ENCODE measurements around the gene CKM.
"Not testable (repeated sequence)": the region's sequence is repeated elsewhere in the genome, so short reads cannot be mapped to it uniquely, and the experiment has no call there.

CKM gene

DNA sequence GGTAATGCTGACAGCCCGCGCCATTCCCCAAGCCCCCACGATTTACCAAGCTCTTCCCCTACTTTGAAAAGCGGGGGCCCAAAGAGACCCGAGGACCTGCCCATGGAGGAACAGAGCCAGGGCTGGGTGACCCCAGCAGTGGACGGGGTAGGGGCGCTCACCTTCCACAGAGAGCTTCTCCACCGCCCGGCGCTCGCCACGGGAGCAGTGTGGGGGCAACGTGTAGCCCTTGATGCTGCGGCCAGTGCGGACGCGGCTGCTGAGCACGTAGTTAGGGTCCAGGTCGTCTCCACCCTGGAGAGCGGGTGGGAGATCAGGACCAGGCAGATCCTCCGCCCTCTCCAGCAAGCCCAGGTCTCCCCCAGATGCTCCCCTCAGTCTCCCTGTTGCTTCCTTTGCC, 7.4 kb downstream of the CKM start:
- DNase-seq, result no peak

DNA sequence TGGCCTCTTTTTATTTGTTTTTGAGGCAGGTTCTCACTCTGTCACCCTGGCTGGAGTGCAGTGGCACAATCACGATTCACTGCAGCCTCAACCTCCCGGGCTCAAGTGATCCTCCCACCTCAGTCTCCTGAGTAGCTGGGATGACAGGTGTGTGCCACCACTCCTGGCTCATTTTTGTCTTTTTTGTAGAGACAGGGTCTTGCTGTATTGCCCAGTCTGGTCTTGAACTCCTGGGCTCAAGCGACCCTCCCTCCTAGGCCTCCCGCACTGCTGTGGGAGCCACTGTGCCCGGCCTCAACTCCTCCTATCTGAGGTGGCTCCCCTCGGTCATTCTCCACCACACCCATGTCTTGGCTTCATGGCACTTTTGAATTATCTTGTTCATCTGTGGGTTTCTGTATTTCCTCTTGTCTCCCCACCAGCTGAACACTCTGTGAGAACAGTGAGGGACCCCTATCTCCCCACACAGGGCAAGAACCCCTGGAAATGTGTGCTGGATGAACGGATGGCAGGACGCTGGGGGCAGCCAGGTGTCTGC, 7.9 kb downstream of the CKM start:
- no peak for DNase-seq

DNA sequence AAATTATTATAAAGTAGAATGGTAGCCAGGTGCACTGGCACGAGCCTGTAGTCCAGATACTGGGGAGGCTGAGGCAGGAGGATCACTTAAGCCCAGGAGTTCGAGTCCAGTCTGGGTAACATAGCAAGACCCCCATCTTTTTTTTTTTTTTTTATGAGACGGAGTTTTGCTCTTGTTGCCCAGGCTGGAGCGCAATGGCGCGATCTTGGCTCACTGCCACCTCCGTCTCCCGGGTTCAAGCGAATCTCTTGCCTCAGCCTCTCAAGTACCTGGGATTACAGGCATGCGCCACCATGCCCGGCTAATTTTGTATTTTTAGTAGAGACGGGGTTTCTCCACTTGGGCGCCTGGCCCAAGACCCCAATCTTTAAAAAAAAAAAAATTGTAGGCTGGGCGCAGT, 10.4 kb downstream of the CKM start:
- not testable (repeated sequence) for DNase-seq

DNA sequence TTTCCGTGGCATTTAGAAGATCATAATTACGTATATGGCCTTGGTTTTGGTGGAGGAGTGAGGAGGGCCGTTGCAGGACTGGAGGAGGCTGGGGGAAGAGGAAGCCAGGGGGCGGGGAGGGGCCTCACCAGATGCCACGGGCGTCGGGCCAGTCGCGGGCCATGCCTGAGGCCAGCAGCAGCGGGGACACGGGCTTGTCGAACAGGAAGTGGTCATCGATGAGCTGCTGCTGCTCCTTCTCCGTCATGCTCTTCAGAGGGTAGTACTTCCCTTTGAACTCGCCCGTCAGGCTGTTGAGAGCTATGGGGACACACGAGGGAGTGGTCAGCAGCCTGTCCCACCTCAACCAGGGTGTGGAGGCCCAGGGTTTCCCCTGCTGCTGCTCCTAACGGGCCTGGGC, 11.1 kb downstream of the CKM start:
- DNase-seq, result no peak

DNA sequence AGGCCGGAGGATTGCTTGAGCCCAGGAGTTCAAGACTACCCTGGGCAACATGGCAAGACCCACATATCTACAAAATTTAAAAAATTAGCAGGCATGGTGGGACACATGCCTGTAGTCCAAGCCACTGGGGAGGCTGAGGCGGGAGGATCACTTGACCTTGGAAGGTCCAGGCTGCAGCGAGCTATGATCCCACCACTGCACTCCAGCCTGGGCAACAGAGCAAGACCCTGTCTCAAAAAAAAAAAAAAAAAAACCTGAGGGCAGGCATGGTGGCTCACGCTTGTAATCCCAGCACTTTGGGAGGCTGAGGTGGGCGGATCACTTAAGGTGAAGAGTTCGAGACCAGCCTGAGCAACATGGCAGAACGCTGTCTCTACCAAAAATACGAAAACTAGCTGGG, 13.4 kb downstream of the CKM start:
- DNase-seq, result not testable (repeated sequence)

DNA sequence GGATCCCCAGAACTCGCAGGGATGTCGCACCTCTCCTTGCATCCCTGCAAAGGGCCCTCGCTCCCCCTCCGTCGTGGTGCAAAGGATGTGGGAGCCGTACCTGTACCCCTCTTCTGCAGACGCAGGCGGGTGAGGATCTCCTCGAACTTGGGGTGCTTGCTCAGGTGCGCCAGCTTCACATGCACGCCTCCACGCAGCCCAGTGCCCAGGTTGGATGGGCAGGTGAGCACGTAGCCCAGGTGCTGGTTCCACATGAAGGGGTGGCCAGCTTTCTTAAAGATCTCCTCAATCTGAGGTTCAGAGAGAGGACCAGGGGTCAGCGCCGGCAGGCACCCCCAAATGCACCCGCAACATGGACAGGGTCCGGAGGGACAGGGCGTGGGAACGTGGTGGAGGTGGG, 15.3 kb downstream of the CKM start:
- DNase-seq, result no peak

DNA sequence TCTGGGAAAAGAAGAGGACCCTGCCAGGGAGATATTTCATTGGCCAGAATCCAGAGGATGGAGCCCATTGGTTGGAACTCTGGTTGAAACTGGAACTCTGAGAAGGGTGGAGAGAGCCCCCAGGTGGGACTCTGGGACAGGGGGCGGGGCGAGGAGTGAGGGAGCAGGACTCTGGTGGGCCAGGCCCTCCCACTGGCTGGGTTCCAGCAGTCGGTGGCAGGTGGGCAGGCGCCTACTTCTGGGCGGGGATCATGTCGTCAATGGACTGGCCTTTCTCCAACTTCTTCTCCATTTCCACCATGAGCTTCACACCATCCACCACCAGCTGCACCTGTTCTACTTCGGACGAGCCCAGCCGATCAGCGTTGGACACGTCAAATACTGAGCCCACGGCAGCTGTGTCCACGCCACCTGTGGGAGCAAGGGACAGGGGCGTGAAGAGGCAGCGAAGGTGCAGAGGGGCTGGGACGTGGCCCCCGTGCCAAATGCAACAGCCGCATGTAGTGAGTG, 16.1 kb downstream of the CKM start:
- no peak for DNase-seq

DNA sequence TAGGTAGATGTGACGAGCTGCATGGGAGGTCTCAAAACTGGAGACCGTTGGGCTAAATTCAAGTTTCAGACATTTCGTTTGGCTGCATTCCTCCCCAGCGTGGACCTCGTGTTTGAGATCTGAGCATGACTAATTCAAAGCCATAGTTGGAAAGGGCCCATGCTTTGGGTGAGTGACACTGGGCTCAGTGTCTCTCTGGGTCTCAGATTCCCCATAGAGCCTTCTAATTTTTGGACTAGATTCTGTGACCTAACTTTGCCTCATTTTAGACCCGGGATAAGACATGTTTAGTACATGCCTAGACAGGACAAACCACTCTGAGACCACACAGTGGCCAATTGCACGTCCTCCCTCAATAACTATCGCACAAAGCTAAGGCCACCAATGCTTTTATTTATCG, 16.6 kb downstream of the CKM start:
- DNase-seq, result no peak

DNA sequence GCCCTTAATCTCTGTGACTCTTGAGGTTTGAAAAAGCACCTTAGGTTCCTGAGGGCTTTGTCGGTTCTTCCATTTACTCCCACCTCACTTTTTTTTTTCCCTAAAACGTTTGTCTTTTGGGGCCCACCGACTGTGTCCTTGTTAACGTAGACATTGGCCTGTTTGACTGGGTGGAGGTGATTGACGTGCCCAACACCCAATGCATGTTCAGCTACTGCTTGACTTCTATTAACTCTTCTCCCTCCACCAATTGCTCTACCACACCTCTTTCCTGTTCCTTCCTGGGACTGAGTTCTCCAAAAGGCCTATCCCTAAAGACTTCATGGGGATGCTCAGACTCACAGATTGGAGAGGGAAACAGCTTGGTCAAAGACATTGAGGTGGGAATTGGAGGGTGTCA, 17.3 kb downstream of the CKM start:
- DNase-seq, result no peak

DNA sequence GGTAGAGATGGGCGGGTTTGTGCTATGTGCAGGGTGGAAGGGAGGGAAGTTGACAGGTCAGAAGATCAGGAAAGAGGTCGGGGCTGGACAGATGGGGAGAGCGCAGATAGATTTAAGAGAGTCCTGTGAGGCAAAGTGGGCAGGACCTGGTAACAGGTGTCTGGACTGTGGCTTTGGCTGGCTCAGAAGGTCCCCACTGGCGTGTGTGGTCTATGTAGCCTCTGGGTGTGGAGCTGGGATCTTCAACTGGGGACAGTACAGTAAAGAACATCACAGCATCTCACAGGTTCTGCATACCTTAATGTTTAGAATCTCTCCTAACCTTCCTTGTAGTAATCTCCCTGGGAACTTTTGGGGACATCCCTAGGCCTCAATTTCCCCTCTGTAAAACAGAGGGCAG, 17.7 kb downstream of the CKM start:
- no peak for DNase-seq

DNA sequence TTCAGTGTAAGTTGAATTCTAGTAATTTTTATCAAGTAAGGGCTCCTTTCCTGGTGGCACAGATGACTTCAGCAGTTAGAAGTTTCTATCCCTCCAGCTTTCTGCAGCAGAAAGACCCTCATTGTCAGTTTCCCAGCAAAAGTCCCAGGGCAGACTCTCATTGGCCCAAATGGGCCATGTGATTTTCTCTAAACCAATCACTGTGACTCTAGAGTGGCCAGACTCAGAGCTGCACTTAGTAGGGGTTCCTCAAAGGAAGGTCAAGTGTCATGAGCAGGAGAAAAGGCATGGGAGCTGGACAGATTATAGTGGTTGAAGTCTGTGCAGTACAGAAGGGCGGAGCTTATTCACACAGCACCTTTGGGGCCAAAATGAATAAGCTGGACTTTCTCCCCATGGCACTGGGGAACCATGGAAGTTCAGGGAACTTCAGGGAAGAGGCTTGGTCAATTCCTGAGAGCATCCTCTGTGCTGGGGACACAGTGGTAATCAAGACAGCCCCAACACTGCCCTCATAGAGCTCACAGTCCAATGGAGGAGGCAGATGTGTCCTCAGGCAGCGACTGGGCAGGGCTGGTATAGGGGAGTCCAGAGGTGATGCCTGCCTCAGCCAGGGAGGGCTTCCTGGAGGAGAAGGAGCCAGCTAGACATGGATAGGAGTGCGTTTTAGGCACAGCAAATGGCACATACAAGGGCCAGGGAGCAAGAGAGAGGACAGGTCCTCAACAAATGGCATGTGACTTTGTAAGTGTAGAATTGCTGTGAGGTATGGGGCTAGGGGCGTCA, 18.3 kb downstream of the CKM start:
- DNase-seq, result no peak

DNA sequence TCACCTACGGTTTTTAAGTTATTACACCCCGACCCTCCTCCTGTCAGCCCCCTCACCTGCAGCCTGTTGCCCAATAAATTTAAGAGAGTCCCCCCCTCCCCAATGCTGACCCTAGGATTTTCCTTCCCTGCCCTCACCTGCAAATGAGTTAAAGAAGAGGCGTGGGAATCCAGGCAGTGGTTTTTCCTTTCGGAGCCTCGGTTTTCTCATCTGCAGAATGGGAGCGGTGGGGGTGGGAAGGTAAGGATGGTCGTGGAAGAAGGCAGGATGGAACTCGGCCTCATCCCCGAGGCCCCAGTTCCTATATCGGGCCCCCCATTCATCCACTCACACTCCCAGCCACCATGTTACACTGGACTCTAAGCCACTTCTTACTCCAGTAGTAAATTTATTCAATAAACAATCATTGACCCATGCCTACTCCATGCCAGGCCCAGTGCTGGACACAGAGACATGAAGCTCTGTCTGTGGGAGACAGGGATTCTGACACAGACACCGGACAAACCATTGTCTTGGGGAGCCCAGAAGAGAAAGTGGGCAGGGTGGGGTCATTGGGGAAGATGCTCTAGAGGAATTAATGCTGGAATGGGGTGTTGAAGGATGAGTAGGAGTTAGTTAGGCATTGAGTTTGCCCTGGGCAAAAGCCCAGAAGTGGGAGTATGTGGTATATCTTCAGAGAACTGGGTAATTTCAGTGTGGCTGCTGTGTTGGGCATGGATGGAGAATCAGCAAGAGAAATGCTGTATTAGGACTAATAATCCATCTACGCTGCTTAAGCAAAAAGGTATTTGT, 19.2 kb downstream of the CKM start:
- DNase-seq, result no peak

DNA sequence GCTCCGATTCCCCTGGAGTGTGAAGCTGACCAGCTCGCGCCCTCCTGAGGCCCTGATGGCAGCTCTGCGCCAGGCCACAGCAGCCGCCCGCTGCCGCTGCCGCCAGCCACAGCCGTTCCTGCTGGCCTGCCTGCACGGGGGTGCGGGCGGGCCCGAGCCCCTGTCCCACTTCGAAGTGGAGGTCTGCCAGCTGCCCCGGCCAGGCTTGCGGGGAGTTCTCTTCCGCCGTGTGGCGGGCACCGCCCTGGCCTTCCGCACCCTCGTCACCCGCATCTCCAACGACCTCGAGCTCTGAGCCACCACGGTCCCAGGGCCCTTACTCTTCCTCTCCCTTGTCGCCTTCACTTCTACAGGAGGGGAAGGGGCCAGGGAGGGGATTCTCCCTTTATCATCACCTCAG, 20.3 kb downstream of the CKM start:
- DNase-seq, result no peak

DNA sequence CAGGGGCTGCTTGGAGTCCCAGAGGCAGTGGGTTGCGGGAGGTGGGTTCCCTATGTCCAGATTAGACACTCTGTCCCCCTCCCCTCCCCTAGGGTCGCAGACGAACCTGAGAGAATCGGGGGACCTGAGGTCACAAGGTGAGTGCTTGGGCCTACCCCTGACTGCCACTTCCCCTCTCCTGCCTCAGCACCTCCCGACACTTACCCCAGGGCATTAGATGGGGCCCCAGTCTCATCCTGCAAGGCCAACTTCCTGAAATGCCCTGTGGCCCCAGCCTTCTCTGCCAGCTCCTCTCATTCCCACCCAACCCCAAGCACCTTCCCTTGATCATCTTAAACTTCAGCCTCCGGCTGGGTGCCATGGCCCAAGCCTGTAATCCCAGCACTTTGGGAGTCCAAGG, 23.0 kb downstream of the CKM start:
- no peak for DNase-seq

DNA sequence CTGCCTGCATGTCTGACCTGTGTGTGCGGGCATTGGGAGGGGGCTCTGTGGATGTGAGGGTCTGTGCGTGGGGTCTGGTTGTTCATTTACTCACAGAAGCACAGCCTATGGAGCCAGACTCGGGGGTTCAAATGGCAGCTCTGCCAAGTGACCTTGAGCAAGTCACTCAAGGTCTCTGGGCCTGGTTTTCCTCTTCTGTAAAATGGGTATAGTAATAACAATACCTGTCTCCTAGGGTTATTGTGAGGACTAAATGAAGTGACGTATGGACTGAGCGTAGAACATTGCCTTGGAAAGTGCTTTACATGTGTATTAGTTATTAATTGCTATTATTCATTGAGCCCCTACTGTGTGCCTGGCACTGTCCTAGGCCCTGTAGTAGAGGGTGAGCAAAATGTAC, 24.4 kb downstream of the CKM start:
- DNase-seq, result no peak

DNA sequence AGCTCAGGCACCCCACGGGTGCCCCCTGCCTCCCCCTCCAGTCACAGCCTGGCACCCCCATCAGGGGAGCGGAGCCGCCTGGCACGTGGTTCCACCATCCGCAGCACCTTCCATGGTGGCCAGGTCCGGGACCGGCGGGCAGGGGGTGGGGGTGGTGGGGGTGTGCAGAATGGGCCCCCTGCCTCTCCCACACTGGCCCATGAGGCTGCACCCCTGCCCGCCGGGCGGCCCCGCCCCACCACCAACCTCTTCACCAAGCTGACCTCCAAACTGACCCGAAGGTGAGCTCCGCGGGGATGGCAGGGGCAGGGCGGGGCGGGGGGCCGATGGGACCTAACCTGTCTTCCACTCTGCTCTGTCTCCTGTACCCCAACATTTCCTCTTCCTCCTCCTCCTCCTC, 25.0 kb downstream of the CKM start:
- no peak for DNase-seq

DNA sequence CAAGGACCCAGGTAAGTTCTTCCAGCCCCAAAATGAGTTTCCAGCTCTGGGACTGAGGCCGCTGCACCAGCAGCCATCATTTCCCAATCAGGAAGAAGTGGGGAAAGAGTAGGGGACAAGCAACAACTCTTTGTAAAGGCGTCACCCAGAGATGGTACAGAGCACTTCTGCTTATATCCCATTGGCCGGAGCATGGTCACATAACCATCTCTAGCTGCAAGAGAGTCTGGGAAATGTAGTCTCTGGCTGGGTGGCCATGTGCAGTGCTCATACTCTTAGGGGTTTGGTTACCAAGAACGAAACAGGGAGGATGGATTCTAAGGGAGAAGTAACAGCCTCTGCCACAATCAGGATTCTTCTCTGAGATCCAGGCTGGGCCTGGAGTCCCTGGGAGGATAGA, 26.3 kb downstream of the CKM start:
- DNase-seq, result no peak

DNA sequence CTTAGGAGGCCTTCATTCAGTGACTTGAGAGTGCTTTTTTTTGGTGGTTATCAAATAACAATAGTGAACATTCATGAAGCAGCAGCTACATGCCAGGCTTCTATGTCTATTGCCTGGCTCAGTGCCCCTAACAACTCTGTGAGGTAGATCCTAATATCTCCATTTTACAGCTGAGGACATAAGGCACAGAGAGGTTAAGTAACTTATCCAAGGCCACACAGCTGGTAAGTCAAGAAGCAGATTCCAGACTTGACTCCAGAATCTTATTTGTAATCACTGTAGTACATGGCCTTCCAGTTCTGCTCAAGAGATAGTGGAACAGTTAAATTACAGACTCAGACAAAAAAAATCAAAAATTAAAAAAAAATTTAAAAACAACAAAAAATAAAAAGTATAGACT, 26.8 kb downstream of the CKM start:
- no peak for DNase-seq

DNA sequence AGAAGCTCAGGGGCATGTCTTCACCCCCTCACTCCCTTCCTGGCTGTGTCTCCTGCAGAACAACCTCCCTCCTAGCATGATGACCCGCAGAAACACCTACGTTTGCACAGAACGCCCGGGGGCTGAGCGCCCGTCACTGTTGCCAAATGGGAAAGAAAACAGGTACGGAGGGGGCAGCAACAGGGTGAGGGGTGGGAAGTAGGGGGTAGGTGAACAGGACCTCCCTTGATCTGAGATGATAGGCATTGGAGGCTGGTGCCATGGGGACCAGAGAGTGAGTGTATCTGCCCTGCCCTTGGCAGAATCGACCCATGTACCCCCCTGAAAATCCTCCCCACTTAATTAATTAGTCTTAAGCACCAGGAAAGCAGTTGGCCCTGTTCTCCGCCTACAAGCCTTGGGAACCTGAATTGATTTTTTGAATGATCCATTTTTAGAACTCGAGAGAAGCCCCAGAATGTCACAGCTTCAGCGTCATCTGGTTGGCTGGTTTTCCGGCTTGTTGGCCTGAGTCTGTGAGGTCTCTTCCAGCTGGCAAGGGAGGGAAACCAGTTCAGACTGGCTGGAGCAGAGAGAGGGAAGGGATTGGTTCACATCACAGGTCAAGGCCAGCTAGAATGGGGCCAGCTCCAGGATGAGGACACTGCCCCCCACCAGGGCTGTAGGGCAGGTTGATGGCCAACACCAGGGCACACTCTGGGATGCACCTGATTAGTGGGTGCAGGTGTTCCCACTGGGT, 28.2 kb downstream of the CKM start:
- no peak for DNase-seq

DNA sequence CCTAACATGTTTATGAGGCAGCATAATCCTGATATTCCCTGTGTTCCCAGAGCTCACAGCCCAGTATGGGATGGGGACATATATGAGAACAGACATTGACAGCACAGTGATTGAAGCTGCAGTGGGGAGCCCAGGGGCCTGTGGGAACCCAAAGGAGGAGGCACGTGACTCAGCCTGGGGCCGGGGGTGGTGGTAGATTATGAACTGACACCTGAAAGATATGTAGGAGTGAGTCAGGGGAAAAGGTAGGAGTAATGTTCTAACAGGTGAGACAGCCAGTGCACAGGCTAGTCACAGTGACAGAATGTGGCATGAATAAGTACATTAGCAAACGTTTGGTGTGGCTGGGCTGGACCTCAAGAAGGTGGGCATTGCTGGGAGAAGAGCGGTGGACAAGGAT, 29.0 kb downstream of the CKM start:
- no peak for DNase-seq

DNA sequence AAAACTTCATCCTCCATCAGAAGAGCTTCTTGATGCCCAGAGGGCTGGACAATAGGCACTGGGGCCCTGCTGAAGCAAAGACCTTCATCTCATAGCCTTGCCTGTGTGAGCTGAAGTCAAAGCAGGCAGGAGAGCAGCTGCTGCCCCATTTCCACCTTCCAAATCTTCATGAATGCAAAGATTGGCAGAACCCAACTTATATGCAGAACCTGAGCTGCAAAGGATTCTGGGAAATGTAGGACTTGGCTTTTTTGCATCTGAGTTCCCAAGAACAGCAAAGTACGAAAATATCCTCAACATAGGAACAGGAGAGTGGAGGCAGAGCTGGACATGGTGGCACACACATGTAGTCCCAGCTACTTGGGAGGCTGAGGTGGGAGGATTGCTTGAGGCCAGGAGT, 30.8 kb downstream of the CKM start:
- DNase-seq, result no peak

DNA sequence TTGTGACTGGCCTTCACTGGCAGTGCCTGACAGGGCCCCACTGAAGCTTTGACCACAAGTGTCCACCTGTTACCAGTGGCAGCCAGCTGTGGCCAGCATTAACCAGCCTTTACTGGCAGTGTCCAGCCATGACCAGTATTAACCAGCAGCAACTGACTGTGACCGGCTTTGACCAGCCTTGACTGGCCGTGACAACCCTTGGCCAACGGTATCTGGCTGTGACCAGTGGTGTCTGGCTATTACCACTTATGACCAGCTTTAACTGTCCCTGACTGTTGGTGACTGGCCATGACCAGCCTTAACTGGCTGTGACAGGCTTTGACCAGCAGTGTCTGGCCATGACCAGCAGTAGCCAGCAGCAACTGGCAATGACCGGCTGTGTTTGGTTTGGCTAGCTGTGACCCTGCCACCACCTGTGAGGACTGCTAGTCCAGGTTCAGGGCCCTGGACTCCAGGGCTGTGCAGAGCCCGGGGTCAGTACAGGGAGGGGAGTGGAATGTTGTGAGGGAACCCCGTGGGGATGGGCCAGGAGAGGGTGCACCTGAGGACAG, 32.2 kb downstream of the CKM start:
- no peak for DNase-seq

DNA sequence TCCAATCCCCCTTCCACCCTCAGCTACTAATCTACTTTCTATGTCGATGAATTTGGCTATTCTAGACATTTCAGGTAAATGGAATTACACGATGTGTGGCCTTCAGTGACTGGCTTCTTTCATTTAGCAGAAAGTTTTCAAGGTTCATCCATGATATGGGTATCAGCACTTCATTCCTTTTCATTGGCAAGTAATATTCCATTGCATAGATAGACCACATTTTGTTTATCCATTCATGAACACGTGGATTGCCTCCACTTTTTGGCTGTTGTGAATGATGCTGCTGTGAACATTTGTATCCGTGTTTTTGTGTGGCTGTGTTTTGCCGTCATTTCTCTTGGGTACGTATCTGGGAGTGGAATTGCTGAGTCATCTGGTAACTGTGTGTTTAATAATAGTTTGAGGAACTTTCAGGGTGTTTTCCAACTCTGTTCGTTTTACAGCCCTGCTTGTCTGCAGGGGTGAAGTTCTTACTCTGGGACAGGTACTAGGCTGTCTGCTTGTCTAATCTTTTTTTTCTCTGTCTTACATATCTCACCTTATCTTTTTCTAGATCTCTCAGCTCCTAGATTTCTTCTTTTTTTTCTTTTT, 39.1 kb downstream of the CKM start:
- DNase-seq, result no peak

All from fibroblast of upper back skin (primary cell).